ENCODE measurements around the gene SST.

SST gene

DNA sequence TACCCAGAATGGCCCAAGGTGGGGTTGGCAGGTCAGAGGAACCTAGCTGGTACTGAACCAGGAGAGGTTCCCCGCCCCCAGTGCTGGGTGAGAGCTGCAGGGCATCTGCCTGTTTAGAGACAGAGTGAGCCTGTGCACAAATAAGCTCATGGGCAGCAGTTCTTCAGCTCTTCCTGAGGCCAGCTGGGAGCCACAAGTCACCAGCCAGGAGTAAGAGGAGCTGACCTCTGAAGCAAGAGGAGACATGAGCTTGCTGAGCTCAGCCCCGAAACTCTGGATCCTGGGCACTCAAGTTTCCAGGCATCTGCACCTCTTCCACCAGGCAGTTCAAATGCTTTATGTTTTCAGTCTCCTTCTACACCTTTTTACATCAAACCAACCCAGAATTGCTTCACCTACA lies 30.1 kb upstream of the SST start:
- DNase-seq (ENCODE audit: low read depth in 1 of 2, low spot score in 1 of 2): no peak
- Histone ChIP-seq H3K4me3 (replicated peaks; ENCODE audit: insufficient read depth, low read length) (no peak overlapping the region), H3K27ac (replicated peaks) (no peak overlapping the region), H3K27me3 (ENCODE audit: insufficient read depth, poor library complexity, severe bottlenecking) (no peaks in the 10 kb centered on the region)
- TF ChIP-seq GABPA (IDR thresholded peaks at IDR 0.05; ENCODE audit: low read depth) (no peak), SPI1 (IDR thresholded peaks at IDR 0.05; ENCODE audit: borderline replicate concordance, low read depth) (no peak), POLR2AphosphoS5 (IDR thresholded peaks at IDR 0.05; ENCODE audit: low read depth) (no peak)
- TF ChIP-seq, protein P1, sequence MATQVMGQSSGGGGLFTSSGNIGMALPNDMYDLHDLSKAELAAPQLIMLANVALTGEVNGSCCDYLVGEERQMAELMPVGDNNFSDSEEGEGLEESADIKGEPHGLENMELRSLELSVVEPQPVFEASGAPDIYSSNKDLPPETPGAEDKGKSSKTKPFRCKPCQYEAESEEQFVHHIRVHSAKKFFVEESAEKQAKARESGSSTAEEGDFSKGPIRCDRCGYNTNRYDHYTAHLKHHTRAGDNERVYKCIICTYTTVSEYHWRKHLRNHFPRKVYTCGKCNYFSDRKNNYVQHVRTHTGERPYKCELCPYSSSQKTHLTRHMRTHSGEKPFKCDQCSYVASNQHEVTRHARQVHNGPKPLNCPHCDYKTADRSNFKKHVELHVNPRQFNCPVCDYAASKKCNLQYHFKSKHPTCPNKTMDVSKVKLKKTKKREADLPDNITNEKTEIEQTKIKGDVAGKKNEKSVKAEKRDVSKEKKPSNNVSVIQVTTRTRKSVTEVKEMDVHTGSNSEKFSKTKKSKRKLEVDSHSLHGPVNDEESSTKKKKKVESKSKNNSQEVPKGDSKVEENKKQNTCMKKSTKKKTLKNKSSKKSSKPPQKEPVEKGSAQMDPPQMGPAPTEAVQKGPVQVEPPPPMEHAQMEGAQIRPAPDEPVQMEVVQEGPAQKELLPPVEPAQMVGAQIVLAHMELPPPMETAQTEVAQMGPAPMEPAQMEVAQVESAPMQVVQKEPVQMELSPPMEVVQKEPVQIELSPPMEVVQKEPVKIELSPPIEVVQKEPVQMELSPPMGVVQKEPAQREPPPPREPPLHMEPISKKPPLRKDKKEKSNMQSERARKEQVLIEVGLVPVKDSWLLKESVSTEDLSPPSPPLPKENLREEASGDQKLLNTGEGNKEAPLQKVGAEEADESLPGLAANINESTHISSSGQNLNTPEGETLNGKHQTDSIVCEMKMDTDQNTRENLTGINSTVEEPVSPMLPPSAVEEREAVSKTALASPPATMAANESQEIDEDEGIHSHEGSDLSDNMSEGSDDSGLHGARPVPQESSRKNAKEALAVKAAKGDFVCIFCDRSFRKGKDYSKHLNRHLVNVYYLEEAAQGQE (IDR thresholded peaks at IDR 0.05; ENCODE audit: insufficient replicate concordance, low read depth): no peak
- TF ChIP-seq, protein P2, sequence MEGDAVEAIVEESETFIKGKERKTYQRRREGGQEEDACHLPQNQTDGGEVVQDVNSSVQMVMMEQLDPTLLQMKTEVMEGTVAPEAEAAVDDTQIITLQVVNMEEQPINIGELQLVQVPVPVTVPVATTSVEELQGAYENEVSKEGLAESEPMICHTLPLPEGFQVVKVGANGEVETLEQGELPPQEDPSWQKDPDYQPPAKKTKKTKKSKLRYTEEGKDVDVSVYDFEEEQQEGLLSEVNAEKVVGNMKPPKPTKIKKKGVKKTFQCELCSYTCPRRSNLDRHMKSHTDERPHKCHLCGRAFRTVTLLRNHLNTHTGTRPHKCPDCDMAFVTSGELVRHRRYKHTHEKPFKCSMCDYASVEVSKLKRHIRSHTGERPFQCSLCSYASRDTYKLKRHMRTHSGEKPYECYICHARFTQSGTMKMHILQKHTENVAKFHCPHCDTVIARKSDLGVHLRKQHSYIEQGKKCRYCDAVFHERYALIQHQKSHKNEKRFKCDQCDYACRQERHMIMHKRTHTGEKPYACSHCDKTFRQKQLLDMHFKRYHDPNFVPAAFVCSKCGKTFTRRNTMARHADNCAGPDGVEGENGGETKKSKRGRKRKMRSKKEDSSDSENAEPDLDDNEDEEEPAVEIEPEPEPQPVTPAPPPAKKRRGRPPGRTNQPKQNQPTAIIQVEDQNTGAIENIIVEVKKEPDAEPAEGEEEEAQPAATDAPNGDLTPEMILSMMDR (IDR thresholded peaks at IDR 0.05; ENCODE audit: insufficient read depth, low read length): no peak

DNA sequence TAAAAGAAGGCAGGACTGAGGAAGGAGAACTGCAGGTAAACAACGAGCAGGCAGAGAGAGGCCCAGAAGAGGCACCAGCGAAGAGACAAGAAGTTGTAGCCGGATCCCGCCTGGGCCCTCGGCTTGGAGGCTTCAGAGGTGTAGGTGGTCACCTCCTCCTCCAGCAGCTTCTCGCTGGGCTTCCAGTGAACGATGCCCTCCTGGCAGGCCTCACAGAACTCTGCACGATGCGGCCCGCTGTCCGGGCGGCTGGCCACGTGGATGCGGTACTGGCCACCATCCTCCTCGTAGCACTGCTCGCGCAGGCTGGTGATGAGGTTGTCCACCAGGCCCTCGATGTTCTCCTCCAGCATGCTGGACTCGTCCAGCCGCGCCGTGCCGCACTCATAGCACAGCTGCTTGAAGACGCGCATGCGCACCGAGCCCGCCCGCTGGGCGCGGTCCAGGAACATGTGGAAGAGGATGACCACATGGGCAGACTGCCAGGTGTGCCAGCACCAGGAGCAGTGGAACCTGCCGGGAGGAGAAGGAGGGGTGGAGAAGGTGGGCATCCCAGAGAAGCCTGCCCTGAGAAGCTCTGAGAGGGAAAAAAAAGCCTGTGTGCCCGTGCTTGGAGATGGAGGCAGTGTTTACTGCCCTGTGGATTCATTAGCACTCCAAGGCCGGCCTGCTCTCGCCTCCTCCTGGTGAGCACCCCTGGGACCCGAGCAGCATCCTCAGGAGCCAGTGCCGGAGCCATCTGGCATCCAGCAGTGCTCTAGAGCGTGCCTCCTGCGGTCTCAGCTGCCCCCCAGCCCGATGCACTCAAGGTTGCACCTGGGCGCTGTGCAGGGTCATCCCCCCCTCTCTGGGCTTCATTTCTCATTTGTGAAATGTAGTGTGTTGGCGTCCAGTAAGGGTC lies 28.6 kb upstream of the SST start:
- no peaks in the 10 kb centered on the region for H3K27me3 ChIP-seq (ENCODE audit: insufficient read depth, poor library complexity, severe bottlenecking)
- no peak overlapping the region for H3K27ac ChIP-seq (replicated peaks)
- no peak overlapping the region for H3K4me3 ChIP-seq (replicated peaks; ENCODE audit: insufficient read depth, low read length)
- DNase-seq (ENCODE audit: low read depth in 1 of 2, low spot score in 1 of 2): no peak
- TF ChIP-seq, protein P1 (IDR thresholded peaks at IDR 0.05; ENCODE audit: insufficient replicate concordance, low read depth): no peak
- TF ChIP-seq POLR2AphosphoS5 (IDR thresholded peaks at IDR 0.05; ENCODE audit: low read depth) (no peak), GABPA (IDR thresholded peaks at IDR 0.05; ENCODE audit: low read depth) (no peak), SPI1 (IDR thresholded peaks at IDR 0.05; ENCODE audit: borderline replicate concordance, low read depth) (no peak)
- TF ChIP-seq, protein P2 (IDR thresholded peaks at IDR 0.05; ENCODE audit: insufficient read depth, low read length): no peak

DNA sequence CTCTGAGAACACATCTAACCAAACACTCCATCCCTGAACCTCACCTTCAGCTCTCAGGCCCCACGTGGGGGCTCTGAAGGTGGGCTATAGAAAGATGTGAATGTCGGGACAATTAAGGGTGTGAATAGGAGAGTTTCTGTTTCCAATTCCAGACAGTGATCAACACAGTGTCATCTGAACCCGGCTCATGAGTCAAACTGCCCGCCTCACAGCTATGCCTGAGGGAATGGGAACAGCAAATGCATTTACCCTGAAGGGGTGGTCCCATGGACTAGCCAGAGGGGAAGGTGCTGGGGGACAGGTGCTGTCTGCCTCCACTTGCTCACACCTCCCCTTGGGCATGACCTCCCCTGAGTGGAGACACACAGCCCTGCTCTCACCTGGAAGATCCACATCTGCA lies 25.8 kb upstream of the SST start:
- DNase-seq (ENCODE audit: low read depth in 1 of 2, low spot score in 1 of 2): no peak
- Histone ChIP-seq H3K27me3 (ENCODE audit: insufficient read depth, poor library complexity, severe bottlenecking) (no peaks in the 10 kb centered on the region), H3K4me3 (replicated peaks; ENCODE audit: insufficient read depth, low read length) (no peak overlapping the region), H3K27ac (replicated peaks) (no peak overlapping the region)
- TF ChIP-seq, protein P1 (IDR thresholded peaks at IDR 0.05; ENCODE audit: insufficient replicate concordance, low read depth): no peak
- no peak for TF ChIP-seq POLR2AphosphoS5 (IDR thresholded peaks at IDR 0.05; ENCODE audit: low read depth)
- no peak for TF ChIP-seq SPI1 (IDR thresholded peaks at IDR 0.05; ENCODE audit: borderline replicate concordance, low read depth)
